Ishikawa (cell line): ENCODE measurements around the gene FGFBP1.

Experiments used
- CEBPB ChIP-seq: IDR thresholded peaks from 2 replicates; pipeline ENCODE4 v1.6.1; 2012
- CREB1 ChIP-seq: IDR thresholded peaks from 2 replicates; pipeline ENCODE4 v1.6.1; 2012; ENCODE audit warnings: low read depth
- EGR1 ChIP-seq: IDR thresholded peaks from 2 replicates; pipeline ENCODE4 v1.6.1; 2012
- EP300 ChIP-seq: IDR thresholded peaks from 2 replicates; pipeline ENCODE4 v1.6.1; 2012; ENCODE audit warnings: borderline replicate concordance
- FOXM1 ChIP-seq: IDR thresholded peaks from 2 replicates; pipeline ENCODE4 v1.6.1; 2012; ENCODE audit warnings: low read depth, borderline replicate concordance
- NFIC ChIP-seq: IDR thresholded peaks from 2 replicates; pipeline ENCODE4 v1.6.1; 2012
- RAD21 ChIP-seq: IDR thresholded peaks from 2 replicates; pipeline ENCODE4 v1.6.1; 2012; ENCODE audit warnings: low read depth
- REST ChIP-seq: IDR thresholded peaks from 2 replicates; pipeline ENCODE4 v1.6.1; 2012; ENCODE audit warnings: low read depth, mild to moderate bottlenecking
- TAF1 ChIP-seq: IDR thresholded peaks from 2 replicates; pipeline ENCODE4 v1.6.1; 2012; ENCODE audit warnings: low read depth, mild to moderate bottlenecking
- TCF12 ChIP-seq: IDR thresholded peaks from 2 replicates; pipeline ENCODE4 v1.6.1; 2012; ENCODE audit warnings: low read depth
- TEAD4 ChIP-seq: IDR thresholded peaks from 2 replicates; pipeline ENCODE4 v1.6.1; 2012
- YY1 ChIP-seq: IDR thresholded peaks from 2 replicates; pipeline ENCODE4 v1.6.1; 2012; ENCODE audit warnings: low read depth
- ZBTB7A ChIP-seq: IDR thresholded peaks from 2 replicates; pipeline ENCODE4 v1.6.1; 2012; ENCODE audit warnings: low read depth
- TF ChIP-seq, protein P1 (sequence below): IDR thresholded peaks from 2 replicates; pipeline ENCODE4 v1.6.1; 2012
- TF ChIP-seq, protein P2 (sequence below): IDR thresholded peaks from 2 replicates; pipeline ENCODE4 v1.6.1; 2012

FGFBP1 gene

DNA sequence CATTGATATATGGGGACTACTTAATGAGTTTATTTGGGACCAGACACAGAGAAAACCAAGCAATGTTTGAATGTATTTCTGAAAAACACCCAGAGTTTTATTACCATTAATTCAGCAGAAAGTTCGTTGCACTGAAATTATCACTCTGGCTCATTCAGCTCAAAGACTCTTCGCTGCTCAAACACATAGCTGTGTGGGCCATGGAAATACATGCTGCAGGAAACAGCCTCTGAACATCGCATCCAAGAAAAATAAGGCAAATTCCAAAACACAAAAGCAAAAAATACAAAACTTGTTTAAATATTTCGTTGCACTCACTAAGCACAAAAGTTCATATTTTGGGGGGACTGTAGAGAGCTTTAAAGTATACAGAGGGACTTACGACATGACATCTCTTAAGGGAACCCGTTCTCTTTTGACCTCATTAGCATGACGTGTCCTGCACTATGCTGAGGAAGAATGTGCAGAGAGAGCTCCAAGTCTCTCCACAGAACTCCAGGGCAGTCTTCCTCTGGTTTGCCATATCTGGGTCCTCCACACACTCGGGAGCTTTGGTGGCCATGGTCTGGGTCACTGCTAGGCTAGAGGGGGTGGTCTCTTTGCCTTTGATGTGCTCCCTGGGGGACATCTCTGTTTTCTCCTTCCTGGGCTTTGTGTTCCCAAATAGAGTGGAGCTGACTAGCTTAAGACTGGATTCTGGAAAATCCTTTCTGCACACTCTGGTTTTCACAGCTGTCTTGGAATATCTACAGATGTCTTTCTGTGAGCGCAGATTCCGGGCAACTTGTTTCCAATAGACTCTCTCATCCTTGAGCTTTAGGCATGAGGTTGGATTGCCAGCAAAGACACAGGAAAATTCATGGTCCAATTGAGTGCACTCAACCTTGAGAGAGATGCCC is 2.8 kb downstream of the FGFBP1 start:
- TF ChIP-seq TEAD4 (no peak), EGR1 (no peak), CEBPB (no peak), FOXM1 (no peak), REST (no peak), NFIC (no peak), CREB1 (no peak), YY1 (no peak), TAF1 (no peak), ZBTB7A (no peak), EP300 (no peak), RAD21 (no peak), TCF12 (no peak)
- TF ChIP-seq, protein P1, sequence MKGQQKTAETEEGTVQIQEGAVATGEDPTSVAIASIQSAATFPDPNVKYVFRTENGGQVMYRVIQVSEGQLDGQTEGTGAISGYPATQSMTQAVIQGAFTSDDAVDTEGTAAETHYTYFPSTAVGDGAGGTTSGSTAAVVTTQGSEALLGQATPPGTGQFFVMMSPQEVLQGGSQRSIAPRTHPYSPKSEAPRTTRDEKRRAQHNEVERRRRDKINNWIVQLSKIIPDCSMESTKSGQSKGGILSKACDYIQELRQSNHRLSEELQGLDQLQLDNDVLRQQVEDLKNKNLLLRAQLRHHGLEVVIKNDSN = no peak
- TF ChIP-seq, protein P2, sequence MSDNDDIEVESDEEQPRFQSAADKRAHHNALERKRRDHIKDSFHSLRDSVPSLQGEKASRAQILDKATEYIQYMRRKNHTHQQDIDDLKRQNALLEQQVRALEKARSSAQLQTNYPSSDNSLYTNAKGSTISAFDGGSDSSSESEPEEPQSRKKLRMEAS = no peak

- no peak for TF ChIP-seq TCF12
- TF ChIP-seq ZBTB7A = no peak
- no peak for TF ChIP-seq EP300
- TF ChIP-seq REST = no peak
- TF ChIP-seq RAD21 = no peak
- TF ChIP-seq TAF1 = no peak
- no peak for TF ChIP-seq YY1
- TF ChIP-seq FOXM1 = no peak
- TF ChIP-seq, protein P2 = no peak
- TF ChIP-seq CEBPB = no peak
- TF ChIP-seq NFIC = no peak
- TF ChIP-seq, protein P1 = no peak
- TF ChIP-seq TEAD4 = no peak
- no peak for TF ChIP-seq EGR1
- TF ChIP-seq CREB1 = no peak
Measured at GRCh38 chr4:15934259-15934658, 4.3 kb downstream of the FGFBP1 start.

DNA sequence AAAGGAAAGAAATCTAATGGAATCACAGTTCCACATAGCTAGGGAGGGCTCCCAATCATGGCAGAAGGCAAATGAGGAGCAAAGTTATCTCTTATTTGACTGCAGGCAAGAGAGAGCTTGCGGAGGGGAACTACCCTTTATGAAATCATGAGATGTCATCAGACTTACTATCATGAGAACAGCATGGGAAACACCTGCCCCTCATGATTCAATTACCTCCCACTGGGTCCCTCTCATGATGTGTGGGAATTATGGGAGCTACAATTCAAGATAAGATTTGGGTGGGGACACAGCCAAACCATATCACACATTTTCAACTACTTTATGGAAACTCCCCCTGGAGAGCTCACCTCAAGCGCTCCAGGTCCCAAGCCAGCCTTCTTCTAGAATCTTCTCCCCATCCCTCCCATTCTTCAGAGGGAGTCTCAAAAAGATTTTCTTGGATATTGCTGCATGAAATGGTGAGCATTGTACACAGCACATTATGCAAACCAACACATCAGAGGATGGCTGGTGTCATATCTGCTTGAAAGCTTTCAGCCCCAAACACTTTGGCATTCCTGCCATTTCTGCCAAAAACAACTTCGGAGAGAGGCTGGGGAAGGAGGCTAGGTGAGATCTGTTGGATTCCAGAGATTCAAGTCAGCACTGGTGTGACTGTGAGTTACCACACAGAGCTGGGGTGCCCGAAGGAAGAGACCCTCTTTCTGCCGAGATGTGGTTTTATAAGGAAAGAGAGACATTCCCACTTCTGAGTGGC is 6.9 kb downstream of the FGFBP1 start:
- no peak for TF ChIP-seq TAF1
- no peak for TF ChIP-seq CEBPB
- TF ChIP-seq EGR1 = no peak
- no peak for TF ChIP-seq CREB1
- TF ChIP-seq NFIC = no peak
- no peak for TF ChIP-seq TEAD4
- TF ChIP-seq REST = no peak
- no peak for TF ChIP-seq ZBTB7A
- no peak for TF ChIP-seq RAD21
- no peak for TF ChIP-seq TCF12
- TF ChIP-seq, protein P2 = no peak
- TF ChIP-seq, protein P1 = no peak
- no peak for TF ChIP-seq EP300
- TF ChIP-seq FOXM1 = no peak
